ENCODE results near the gene SORBS1. TPM values are rescaled to one million over a fixed set of nuclear protein-coding genes. Genes with fewer than 3 reads are reported as not detected.

SORBS1 gene
- total RNA-seq, 1 experiment from 2014 or later = 2.7 TPM

DNA sequence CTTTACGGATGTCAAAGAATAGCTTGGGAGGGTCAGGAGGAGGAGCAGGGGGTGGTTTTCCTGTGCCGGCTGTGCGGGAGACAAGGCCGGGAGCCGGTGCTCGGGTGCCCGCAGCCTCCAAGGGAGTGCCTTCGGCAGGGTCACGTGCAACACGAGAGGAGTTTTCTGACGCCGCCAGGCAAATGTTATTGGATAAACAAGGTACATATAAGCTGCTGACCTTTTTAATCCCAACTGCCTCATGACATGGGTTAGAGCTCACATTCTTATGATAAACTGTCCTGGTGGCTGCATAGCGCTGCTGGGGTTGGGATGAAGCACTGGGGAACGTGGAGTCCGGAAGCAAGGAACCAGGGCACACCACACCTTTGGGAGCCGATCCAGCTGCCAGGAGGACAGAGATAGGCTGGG lies 145.5 kb downstream of the SORBS1 start:
- no peak for DNase-seq (ENCODE audit: low read depth)
- in situ Hi-C loops (cut with HindIII; ENCODE audit: low pct_unique_long_range_greater_than_20kb, low sequenced_read_pairs) = no loop called here

DNA sequence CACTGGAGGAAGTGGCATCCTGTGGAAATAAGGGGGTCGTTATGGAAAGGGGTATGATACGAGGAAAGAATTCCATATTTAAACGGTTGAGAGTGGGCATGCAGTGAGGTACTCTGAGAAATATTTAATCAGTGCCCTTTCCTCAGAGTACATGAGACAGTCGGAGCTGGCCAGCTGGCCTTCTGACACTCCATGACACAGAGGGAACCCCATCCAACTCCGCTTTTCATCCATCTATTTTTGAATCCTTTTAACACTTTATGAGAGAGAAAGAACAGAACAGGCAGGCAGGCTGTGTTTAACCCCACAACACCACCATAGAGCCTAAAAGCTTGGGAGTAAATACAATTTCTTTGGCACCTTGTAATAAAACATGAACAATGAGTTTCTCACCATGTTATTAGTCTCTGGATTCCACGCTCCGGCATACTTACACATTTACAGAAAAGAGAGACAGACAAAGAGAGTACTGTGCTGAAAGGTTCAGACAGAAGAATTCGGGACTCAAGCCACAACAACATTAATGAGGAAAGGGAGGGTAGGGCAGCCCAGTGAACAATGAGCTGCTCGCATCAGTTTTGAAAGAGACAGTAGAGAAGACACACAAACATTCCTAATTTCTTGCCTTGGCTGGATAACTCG lies 146.2 kb downstream of the SORBS1 start:
- in situ Hi-C loops (cut with HindIII; ENCODE audit: low pct_unique_long_range_greater_than_20kb, low sequenced_read_pairs) = no loop called here
- DNase-seq (ENCODE audit: low read depth) = no peak

DNA sequence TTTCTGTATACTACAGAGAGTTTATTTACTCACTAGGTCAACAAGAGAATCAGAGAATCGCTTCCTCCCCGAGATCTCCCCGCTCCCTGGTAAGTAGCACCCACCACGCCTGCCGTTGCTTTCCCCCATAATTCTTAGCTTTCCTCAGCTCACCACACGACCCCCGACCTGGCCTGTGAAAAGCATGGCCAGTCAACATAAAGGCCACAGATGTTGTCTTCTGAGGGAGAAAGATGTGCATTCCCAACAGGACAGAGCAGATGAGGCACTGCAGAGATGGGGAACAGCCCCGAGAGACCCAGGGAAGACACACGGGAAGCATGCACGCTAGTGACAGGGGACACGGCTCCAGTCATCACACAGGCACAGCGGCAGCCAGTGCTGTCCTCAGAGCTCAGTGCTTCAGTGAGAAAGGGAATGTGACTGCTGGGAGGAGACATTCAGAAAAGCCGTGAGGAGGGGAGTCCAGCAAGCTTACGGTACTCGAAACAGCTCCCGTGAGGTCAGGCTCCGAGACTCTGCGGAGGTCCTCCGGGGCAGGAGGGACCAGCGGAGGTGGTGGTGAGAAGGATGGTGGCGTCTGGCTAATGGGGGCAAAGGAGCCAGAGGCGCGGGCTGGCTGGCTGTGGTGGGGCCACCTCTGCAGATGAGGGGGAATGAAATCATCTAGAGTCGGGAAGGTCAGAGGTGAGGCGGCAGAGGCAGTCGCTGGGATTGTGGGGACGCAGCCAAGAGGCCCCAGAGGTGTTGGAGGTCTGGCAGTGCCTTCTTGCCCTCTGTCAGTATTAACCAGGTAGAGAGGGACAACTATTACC lies 146.9 kb downstream of the SORBS1 start:
- in situ Hi-C loops (cut with HindIII; ENCODE audit: low pct_unique_long_range_greater_than_20kb, low sequenced_read_pairs) = no loop called here
- DNase-seq (ENCODE audit: low read depth) = no peak

DNA sequence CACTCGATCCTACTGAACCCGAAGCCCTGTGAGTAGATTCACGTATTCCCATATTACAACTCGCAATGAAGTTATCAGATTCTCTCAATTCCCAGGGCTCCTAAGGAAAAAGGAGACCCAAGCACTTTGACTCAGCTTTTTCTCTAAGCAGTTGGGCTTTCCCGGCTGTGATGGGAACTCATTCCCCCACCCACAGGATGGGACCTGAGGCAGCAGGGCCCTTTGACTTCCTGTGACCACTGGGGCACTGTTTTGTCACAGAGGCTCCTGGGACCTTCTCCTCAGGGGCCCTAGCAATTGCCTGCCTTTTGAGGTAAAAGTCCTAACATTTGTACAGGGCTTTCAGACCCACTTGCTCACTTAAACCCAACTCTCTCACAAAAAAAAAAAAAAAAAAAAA lies 147.6 kb downstream of the SORBS1 start:
- no peak for DNase-seq (ENCODE audit: low read depth)
- in situ Hi-C loops (cut with HindIII; ENCODE audit: low pct_unique_long_range_greater_than_20kb, low sequenced_read_pairs) = no loop called here

DNA sequence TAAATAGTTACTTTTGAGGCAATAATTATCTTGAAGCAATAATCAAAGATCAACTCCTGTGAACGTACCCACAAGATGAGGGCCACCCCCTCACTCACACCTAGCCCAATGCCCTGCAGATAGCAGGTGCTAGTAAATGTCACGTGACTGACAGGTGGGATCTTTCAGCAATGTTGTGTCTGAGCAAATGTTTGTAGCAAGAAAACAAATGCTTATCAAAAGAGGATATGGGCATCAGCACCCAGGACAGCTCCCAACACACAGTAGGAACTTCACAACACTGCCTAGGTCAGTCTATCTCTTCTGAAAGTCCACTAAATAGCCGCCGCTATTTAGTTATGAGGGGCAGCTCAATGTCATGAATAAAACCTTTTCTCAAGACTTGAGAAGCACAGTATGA lies 149.5 kb downstream of the SORBS1 start:
- no peak for DNase-seq (ENCODE audit: low read depth)
- in situ Hi-C loops (cut with HindIII; ENCODE audit: low pct_unique_long_range_greater_than_20kb, low sequenced_read_pairs) = no loop called here

DNA sequence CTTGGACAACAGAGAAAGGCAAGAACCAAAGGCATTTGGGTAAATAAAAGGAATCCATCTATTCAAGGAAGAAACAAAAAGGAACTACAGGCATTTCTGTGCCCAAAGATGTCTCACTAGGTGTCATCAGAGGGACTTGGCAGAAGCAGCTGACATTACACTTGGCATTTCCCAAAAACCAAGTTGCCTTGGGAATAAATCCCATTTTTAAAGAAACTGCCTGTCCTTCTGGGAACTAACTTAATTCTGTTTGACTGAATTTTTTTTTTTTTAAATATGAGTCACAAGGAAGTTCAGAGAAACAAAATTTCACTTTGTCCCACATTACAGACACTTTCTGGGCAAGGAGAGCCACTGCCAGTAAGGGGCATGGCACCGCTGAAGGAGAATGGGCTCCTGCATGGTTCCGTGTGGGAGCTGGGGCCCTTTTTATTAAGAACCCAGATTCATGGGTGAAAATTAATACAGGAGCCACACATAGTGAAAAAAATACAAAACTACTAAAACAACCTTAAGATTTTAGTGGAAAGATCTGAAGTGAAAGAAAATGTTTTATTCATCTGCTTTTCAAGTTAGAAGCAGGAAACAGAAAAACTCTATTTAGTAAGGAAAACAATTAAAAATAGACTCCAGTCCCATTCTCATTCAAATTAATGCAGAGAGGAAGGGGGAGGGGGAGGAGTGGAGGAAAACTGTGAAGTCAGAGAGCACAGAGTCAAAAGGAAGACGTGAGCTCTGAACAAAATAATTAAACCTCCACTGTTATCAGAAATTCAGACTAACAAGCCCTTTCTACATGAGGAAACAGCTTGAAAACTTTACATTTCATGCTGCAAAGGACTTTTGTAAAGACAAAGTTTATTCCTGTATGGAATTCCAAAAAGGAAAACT lies 151.9 kb downstream of the SORBS1 start:
- in situ Hi-C loops (cut with HindIII; ENCODE audit: low pct_unique_long_range_greater_than_20kb, low sequenced_read_pairs) = no loop called here
- no peak for DNase-seq (ENCODE audit: low read depth)

DNA sequence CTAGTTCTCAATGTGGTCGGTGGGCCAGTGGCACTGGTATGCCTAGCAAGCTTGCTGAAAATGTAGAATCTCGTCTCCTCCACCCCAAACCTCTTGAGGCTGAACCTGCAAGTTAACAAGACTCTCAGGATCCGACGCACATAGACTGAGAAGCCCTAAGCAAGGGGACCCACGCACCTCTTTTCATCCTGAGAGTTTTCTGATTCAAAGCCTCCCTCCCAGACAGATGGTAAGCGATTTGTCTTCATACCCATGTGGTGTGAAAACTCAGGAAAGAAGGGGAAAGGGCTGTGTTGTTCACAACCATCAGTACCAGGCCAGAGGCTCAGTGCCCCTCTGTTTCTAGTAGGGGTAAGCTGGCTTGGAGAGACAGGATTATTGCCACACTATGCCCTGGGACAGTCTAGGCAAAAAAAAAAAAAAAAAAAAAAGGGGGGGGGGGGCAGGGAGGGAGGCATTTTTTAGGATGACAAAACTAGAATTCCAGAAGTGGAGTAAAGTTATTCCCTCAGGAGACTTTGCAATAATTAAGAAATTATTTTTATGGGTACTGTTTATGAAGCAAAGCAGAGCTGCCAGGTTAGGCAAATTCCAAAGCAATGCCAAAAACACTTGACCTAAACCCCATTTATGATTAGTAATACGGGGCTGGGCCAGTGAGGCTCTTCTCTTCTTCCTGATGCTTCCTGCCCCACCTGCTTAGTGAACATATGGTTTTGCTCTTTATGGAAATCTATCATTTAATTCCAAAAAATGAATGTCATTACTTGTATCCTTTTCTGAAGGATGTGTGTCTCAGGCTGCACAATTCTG lies 152.8 kb downstream of the SORBS1 start:
- no peak for DNase-seq (ENCODE audit: low read depth)
- in situ Hi-C loops (cut with HindIII; ENCODE audit: low pct_unique_long_range_greater_than_20kb, low sequenced_read_pairs) = no loop called here

DNA sequence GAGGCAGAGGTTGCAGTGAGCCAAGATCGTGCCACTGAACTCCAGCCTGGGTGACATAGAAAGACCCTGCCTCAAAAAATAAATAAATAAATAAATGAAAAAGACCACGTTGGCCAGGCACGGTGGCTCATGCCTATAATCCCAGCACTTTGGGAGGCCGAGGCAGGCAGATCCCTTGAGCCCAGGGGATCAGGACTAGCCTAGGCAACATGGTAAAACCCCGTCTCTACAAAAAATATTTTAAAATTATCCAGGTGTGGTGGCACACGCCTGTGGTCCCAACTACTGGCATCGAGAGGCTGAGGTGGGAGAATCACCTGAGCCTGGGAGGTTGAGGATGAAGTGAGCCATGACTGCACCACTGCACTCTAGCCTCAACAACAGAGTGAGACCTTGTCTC lies 153.6 kb downstream of the SORBS1 start:
- in situ Hi-C loops (cut with HindIII; ENCODE audit: low pct_unique_long_range_greater_than_20kb, low sequenced_read_pairs) = no loop called here
- no peak for DNase-seq (ENCODE audit: low read depth)

DNA sequence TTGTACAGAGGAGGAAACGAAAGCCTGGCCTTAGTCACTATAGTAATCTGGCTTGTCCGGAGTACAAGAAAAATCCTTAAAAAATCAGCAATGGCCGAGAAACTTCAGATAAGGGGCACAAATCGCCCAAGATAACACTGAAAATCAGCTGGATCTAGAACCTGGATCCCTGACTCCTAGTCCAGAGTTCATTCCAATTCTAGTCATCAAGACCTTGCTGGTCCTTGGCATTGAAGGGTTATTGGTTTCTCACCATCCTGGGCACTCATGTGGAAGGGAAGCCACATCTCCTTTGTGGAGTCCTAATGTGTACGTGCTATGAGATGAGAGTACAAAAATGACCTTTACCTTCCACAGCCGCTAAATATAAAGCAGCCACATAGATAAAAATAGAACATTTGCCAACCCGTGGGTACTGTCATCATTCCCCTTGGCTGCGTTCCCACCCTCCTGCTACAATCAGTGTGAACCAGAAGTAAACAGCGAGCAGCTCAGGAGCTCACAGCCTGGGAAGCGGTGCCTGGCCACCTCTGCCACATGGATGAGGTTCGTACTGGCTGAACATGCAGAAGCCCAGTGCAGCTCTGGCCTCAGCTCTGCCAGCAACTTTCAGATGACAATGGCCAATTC lies 154.4 kb downstream of the SORBS1 start:
- in situ Hi-C loops (cut with HindIII; ENCODE audit: low pct_unique_long_range_greater_than_20kb, low sequenced_read_pairs) = no loop called here
- DNase-seq (ENCODE audit: low read depth) = peak; percentile 39

DNA sequence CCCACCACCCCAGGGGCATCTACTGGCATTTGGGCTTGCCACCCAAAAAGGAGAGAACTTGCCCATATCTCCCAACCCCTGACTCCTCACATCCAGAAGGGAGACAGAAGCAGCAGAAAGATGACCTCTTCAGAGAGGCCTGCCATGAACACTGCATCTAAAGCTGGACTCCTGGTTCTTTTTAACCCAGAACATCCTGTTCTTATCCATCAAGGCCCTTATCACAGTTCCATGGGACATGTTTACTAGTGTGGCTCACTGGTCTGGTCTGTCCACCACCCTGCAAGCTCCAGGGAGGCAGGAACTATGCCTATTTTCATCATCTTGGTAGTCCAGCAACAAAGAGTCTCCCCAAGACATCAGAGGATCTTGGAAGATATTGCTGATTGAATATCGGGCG lies 155.5 kb downstream of the SORBS1 start:
- DNase-seq (ENCODE audit: low read depth) = no peak
- in situ Hi-C loops (cut with HindIII; ENCODE audit: low pct_unique_long_range_greater_than_20kb, low sequenced_read_pairs) = no loop called here

DNA sequence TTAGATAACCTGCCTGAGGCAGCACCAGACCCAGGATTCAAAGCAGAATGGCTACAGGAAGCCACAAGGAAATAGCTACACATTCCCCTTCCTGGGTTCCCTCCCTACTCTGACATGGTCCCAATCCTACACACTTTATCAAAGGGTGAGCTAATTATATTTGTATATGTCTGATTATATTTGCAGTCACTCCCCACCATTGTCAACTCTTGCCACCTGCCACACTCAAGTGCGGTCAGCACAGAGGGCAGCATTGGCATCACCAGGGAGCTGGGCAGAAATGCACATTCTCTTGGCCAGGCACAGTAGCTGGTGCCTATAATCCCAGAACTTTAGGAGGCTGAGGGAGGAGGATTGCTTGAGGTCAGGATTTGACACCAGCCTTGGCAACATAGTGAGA lies 156.3 kb downstream of the SORBS1 start:
- in situ Hi-C loops (cut with HindIII; ENCODE audit: low pct_unique_long_range_greater_than_20kb, low sequenced_read_pairs) = no loop called here
- no peak for DNase-seq (ENCODE audit: low read depth)

DNA sequence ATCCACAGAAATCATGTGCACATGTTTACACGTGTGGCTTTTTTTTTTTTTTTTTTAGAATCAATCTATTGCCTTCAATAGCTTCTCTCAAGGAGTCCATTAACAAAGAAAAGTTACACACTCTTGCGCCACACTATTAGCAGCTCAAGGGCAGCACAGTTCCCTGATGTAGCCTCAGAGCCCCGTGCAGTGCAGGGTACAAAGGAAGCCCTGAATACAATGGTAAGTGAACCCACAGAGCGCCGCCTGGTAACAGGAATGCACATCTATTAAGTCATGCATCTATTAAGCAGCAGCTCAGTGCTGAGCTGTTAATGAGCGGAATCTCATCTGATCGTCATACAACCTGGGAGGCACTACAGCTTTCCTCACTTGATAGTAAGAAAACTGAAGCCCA lies 156.7 kb downstream of the SORBS1 start:
- in situ Hi-C loops (cut with HindIII; ENCODE audit: low pct_unique_long_range_greater_than_20kb, low sequenced_read_pairs) = no loop called here

DNA sequence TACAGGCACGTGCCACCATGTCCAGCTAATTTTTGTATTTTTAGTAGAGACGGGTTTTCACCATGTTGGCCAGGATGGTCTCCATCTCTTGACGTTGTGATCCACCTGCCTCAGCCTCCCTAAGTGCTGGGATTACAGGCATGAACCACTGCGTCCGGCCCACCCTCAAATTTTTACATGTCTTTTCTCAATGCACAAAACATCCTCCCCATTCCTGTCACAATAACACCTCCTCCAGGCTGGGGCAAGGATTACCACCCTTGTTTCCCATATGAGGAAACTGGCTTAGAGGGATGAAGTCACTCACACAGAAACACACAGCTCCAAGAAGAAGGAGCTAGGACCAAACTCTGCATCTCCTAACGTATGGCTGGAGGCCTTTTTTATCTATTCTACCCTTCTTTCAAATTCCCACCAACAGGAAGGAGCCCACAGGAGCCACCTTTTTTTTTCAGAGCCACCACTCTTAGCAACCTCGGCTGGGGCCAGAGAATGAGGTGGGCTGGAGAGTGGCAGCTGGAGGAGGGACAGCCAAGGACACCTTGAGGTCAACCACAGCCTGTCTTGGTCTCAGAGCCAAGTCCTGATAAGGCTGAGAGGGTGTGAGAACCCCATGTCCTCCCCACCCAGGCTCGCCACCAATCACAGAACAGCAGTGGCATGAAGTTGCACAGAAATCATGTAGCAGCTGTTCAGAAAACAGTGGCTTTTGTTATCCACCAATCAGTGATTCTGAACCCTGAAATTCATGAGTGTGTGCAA lies 157.3 kb downstream of the SORBS1 start:
- no peak for DNase-seq (ENCODE audit: low read depth)

More for the DNA sequence above, 156.7 kb downstream of the SORBS1 start:
- DNase-seq (ENCODE audit: low read depth) = no peak

DNA sequence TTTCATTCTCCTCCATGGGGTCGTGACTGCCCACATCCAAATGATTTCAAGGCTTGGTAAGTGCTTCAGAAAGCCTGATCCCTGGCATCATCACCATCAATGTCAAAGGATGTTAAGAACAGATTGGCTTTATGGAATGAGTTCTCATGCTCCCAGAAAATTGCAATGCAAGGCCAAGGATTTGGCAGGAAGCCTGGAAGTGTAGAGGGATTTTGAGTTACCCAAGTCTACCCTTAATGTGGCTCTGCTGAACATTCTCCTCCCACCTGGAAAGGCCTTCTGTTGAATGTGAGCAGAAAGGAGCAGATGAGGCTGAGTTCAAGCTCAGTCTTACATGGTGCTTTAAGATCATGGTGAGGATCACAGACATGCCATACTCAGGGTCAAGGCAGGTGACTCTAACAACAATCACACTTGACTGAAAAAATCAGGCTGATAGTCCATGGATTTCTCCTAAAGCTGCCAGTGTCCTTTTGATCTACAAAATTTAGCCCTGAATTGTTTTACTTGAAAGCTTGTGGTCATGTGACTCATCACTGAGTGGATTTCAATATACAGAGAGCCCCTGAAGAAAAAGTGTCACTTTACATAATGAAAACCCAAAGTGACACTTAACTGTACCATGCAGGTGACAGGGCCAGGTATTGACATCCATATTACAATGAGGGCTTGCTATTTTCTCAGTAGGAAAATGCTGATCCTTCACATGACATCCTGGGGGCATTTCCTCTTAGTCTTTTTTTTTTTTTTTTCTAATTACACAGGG lies 159.3 kb downstream of the SORBS1 start:
- DNase-seq (ENCODE audit: low read depth) = no peak
- in situ Hi-C loops (cut with HindIII; ENCODE audit: low pct_unique_long_range_greater_than_20kb, low sequenced_read_pairs) = no loop called here

More for the DNA sequence above, 157.3 kb downstream of the SORBS1 start:
- in situ Hi-C loops (cut with HindIII; ENCODE audit: low pct_unique_long_range_greater_than_20kb, low sequenced_read_pairs) = no loop called here

DNA sequence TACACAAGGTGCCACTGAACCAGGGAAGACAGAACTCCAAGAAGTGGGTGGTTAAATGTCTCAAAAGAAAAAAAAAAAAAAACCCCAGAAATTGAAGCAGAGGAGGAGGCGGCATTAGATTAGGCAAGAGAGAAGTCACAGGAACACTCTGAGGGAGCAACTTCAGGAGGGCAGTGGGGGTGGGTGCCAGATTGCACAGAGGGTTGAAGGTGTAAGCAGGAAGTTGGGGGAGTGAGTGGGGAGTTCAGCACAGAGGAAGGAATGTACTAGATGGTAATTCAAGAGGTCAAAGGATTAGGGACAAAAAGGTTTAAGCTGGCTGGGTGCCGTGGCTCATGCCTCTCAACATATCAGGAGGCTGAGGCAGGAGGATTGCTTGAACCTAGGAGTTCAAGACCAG lies 160.4 kb downstream of the SORBS1 start:
- in situ Hi-C loops (cut with HindIII; ENCODE audit: low pct_unique_long_range_greater_than_20kb, low sequenced_read_pairs) = no loop called here
- peak; percentile 38 for DNase-seq (ENCODE audit: low read depth)

DNA sequence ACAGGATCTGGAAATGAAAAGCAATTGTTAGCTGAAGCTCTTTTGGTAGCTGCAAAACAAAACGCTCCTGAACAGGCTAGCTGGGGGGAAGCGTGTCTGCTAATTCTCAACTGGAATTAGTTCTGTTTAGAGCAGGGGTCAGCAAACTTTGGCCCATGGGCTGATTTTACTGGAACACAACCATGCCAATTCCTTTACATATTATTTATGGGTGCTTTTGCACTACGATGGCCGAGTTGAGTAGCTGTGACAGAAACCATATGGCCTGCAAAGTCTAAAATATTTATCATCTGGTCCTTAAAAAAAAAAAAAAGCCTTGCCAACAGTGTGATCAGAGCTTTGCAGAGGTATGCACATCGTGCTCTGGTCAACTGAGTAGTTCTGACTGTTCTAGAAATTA lies 162.0 kb downstream of the SORBS1 start:
- in situ Hi-C loops (cut with HindIII; ENCODE audit: low pct_unique_long_range_greater_than_20kb, low sequenced_read_pairs) = no loop called here

More for the DNA sequence above, 162.0 kb downstream of the SORBS1 start:
- no peak for DNase-seq (ENCODE audit: low read depth)
